GM10266 (cell line): ENCODE measurements around the gene EARS2.

Experiments
- DNase-seq: peaks from one replicate; pipeline ENCODE4 v3.0.0; 2012; ENCODE audit errors: extremely low spot score
- TF ChIP-seq, protein P1 (sequence below): IDR thresholded peaks from 2 replicates; pipeline ENCODE4 v1.5.1; 2012; ENCODE audit warnings: mild to moderate bottlenecking, low read depth; ENCODE audit not compliant: control insufficient read depth, insufficient read depth; ENCODE audit errors: missing control alignments

EARS2 gene

DNA sequence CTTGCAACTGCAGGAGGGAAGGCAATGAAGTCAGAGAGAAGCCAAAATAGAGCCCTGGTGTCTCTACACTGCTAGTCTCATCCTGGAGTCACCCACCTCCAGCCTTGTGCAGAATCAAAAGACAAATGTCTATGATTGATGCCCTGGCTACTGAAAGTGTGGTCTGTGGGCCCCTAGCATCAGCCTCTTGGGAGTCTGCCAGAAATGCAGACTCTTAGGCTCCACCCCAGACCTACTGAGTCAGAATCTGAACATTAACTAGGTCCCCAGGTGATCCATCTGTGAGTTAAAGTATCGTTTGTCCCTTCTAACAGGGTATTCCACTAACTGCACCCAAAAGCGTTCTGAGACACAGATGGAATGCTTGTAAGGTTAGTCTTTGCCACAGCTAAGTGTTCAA, 21.2 kb downstream of the EARS2 start:
- TF ChIP-seq, protein P1, sequence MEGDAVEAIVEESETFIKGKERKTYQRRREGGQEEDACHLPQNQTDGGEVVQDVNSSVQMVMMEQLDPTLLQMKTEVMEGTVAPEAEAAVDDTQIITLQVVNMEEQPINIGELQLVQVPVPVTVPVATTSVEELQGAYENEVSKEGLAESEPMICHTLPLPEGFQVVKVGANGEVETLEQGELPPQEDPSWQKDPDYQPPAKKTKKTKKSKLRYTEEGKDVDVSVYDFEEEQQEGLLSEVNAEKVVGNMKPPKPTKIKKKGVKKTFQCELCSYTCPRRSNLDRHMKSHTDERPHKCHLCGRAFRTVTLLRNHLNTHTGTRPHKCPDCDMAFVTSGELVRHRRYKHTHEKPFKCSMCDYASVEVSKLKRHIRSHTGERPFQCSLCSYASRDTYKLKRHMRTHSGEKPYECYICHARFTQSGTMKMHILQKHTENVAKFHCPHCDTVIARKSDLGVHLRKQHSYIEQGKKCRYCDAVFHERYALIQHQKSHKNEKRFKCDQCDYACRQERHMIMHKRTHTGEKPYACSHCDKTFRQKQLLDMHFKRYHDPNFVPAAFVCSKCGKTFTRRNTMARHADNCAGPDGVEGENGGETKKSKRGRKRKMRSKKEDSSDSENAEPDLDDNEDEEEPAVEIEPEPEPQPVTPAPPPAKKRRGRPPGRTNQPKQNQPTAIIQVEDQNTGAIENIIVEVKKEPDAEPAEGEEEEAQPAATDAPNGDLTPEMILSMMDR = no peak

DNA sequence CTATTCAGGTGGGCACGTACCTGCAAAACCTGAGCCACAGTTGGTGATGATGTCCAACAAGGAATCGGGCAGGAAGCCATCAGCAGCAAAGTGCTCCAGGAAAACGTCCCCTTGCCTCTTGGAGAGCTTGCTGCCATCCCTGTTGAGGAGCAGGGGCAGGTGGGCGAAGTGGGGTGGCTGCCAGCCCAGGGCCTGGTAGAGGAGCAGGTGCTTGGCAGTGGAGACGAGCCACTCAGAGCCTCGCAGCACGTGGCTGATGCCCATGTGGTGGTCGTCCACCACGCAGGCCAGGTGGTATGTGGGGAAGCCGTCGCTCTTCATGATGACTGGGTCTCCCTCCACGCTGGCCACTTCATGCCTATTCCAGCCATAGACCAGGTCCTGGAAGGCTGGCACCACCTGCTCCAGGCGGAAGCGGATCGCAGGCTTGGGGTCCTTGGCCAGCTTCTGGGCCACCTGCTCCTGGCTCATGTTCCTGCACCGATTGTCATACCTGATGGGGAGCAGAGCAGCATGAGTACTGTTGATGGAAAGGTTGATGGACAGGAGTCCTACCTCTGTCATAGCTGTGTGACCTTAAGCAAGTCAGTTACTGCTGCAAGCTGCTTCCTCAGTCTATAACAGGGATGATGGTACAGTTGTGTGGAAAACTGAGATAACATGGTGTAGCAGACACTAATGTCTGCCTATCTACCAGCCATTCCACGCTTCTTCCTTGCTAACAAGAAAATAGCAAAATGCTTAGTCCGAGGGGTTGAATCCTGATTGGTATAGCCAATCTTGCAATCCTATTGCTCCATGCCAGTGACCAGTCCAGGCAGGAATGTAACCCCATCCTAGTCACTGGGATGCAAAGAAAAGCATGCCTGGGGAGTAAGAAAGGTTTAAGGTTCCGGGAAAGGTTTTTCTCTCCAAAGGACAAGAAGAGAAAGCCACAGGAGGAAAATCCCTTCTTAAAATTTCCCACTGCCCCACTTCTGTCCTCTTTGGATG, 22.0 kb downstream of the EARS2 start:
- no peak for DNase-seq
- TF ChIP-seq, protein P1 = no peak

More for the DNA sequence above, 21.2 kb downstream of the EARS2 start:
- no peak for DNase-seq

DNA sequence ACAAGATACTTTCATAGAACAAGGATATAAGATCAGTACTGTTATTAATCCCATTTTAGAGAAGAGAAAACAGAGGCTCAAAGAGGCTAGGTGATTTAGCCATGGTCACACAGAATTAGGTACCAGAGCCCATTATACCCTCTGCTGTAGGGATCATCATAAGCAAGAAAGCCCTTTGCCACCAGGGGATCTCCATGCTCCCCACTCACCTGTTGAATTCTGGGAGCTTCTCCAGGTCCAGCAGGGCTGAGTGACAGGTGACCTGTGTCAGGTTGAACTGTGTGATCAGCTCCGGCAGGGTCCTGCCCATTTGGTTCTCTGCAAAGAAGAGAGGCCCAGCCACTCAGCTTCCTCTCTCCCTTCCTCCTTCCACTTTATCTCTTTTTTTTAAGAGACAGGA, 24.7 kb downstream of the EARS2 start:
- TF ChIP-seq, protein P1 = no peak
- no peak for DNase-seq

DNA sequence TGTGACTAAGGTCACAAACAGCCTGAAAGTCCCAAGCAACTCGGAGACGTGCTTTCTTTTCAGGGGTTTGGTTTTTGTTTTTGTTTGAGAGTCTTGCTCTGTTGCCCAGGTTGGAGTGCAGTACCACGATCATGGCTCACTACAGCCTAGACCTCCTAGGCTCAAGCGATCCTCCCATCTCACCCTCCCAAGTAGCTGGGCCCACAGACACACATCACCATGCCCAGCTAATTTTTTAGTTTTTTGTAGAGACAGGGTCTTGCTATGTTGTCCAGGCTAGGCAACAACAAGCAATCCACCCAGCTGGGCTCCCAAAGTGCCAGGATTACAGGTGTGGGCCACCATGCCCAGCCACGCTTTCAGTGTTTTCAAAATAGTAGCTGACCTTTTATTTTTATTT, 27.1 kb downstream of the EARS2 start:
- no peak for DNase-seq
- TF ChIP-seq, protein P1 = no peak

DNA sequence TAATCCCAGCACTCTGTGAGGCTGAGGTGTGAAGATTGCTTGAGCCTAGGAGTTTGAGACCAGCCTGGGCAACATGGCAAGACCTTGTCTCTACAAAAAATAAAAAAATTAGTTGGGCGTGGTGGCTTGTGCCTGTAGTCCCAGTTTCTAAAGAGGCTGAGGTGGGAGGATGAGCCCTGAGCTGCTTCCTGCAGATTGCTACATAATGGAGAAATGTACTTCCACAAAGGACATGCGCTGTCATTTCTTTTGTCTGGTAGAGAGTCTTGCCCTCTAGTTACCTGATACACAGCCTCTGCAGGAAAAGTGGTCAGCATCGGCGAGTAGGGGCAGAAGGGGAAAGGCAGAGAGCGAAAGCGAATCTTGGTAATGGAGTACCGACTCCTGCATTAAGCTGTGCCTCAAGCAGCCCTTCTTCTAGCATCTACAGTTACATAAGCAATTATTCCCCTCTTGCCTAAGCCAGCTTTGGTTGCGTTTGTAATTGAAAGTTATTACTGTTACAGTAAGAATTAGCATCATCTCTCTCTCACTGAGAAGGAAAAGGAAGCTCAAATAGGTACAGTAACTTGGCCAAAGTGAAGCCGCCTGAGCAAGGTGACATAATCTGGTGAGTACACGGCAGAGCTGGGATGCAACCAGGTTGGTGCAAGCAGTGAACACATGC, 28.4 kb downstream of the EARS2 start:
- TF ChIP-seq, protein P1 = no peak
- DNase-seq = no peak

DNA sequence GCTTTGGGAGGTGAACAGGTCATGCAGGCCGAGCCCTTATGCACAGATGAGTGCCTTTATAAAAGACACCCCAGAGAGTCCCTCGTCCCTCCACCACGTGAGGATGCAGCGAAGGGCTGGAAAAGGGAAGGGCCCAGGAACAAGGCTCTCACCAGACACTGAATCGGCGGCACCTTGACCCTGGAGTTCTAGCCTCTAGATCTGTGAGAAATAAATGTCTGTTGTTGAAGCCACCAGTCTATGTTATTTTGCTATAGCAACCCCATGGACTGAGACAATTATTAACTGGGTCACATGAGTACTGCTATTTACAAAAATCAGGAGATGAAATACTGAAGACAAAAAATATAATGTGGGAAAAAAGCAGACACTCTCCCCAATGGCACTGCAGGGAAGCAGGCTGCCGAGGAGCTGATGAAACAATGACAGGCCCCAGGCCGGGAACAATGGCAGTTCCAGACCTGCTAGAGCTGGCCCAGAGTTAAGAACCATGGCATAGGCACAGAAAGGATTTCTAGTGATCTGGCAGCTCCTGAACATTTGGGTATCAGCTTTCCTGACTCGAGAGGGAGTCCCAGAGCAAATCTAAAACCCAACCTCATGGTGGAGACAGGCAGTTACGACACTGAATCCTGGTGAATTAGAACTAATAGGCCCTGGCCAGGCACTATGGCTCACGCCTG, 29.0 kb downstream of the EARS2 start:
- TF ChIP-seq, protein P1 = no peak
- no peak for DNase-seq

DNA sequence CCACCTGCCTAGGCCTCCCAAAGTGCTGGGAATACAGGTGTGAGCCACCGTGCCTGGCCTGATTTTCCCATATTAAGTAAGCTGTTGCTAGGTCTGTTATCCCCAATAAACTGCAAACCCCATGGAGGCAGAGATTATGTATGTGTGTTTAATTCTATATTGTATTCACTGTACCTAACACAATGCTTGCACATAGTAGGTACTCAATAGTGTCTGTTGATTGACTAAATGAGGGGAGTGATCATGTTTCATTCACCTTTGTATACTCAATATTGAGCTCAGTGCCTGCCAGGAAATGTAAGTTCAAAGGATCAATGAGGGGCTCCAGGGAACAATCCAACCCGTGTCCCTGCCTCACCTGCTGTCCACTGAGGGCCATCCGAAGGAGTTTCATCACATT, 32.3 kb downstream of the EARS2 start:
- TF ChIP-seq, protein P1 = no peak

More for the DNA sequence above, 32.3 kb downstream of the EARS2 start:
- DNase-seq = no peak
